Measurements from ENCODE around the gene RERE. TPM values are rescaled to one million over a fixed set of nuclear protein-coding genes. Genes with fewer than 3 reads are reported as not detected.

RERE gene
- total and polyA plus RNA-seq, 7 donors = 19.2 to 148 (median 90.6) TPM

DNA sequence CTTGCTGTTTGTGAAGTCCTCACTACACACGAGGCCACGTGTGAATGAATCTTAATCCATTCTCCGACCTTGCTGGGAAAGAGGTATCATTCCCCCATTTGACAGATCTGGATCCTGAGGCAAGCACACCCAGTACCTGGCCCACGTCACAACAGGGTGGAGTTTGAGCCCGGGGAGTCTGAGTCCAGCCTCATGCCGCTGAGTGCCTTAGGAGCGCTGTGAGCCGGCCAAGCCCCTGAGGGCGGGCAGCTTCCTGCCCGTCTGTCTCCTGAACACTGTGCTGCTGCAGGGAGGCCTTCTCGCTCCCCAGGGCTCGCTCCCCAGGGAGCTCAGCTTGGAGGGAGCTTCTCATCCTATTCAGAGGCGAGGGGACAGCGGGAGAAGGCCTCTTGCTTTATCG is 469.8 kb downstream of the RERE start:
- Histone ChIP-seq H3K36me3 (peaks cover 0 to under 1% (median 0%) of the 10 kb centered on the region in 4 donors), H3K27ac (peak overlapping the region in 1 of 4 donors; percentile 43), H3K4me1 (peaks cover 0 to 54% (median 45%) of the 10 kb centered on the region in 4 donors), H3K9me3 (no peaks in the 10 kb centered on the region), H3K4me3 (no peak overlapping the region), H3K27me3 (no peaks in the 10 kb centered on the region)
- intact Hi-C loops (cut with DNase I) = loop anchor here (2.0 to 10.0 kb wide), 2 partner anchors 33 to 333 kb away; no protein-coding TSS in a partner anchor
- WGBS, 2 donors = 79 to 83% methylated on average over 15 of the region's 15 CpGs
- no peak for DNase-seq
- TF ChIP-seq CTCF (IDR thresholded peaks at IDR 0.05) (no peak), EP300 (IDR thresholded peaks at IDR 0.05) (no peak), POLR2A (IDR thresholded peaks at IDR 0.05) (no peak), POLR2AphosphoS5 (IDR thresholded peaks at IDR 0.05) (no peak)

DNA sequence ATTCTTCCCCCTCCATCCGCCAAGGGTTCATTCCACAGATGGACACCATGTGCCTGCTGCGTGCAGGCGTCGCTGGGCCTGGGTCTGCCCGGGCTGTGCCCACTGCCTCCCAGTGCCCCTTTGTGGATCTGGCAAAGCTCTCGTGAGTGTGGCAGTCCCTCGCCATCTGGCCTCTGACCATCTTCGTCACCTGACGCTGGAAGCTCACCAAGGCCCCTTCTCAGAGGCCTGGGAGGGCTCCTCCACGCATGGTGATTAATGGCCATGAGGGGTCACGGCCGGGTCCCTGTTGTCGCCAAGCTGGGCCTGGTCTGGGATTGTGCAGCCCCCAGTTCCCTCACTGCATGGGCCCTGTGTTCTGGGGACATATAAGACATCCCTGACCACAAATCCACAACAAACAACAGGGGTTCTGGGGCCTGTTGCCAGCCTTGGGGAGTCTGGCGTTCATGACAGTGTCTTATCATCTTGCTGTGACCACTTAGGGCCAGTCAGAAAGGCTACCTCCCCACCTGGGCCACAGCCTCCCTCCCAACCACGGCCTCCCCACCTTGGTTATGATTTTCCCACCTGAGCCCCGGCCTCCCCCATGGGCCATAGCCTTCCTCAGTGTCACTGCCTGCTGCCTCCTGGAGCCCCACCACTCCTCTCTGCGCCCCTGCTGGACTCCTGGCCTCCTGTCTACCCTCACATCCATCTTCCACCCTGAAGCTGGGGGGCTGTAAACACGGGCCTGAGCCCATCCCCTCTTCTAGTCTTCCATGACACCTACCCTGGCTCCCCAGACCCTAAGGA is 471.6 kb downstream of the RERE start:
- WGBS, 2 donors = 87 to 90% methylated on average over 18 of the region's 18 CpGs
- peak overlapping the region in 3 of 4 donors; percentile 34 to 43 (median 43) for H3K27ac ChIP-seq

GRCh38 chr1:8344893-8345507 is 472.4 kb downstream of the RERE start:
- intact Hi-C loops (cut with DNase I) = loop anchor here (10.0 kb wide), 1 partner anchor 330 kb away; no protein-coding TSS in a partner anchor
- H3K9me3 ChIP-seq = no peaks in the 10 kb centered on the region
- H3K27me3 ChIP-seq = no peaks in the 10 kb centered on the region
- no peak for TF ChIP-seq EP300 (IDR thresholded peaks at IDR 0.05)
- TF ChIP-seq CTCF (IDR thresholded peaks at IDR 0.05) = no peak
- TF ChIP-seq POLR2AphosphoS5 (IDR thresholded peaks at IDR 0.05) = no peak
- no peak for TF ChIP-seq POLR2A (IDR thresholded peaks at IDR 0.05)
- H3K4me3 ChIP-seq = no peak overlapping the region
- H3K4me1 ChIP-seq = peaks cover 0 to 43% (median 30%) of the 10 kb centered on the region in 4 donors
- no peak overlapping the region for H3K27ac ChIP-seq
- no peak for DNase-seq
- no peaks in the 10 kb centered on the region for H3K36me3 ChIP-seq
- 87 to 90% methylated on average over 10 of the region's 10 CpGs for WGBS, 2 donors

More for the DNA sequence above, 471.6 kb downstream of the RERE start:
- Histone ChIP-seq H3K4me3 (no peak overlapping the region), H3K36me3 (no peaks in the 10 kb centered on the region), H3K27me3 (no peaks in the 10 kb centered on the region), H3K9me3 (no peaks in the 10 kb centered on the region), H3K4me1 (peaks cover 0 to 49% (median 34%) of the 10 kb centered on the region in 4 donors)
- DNase-seq = no peak
- intact Hi-C loops (cut with DNase I) = loop anchor here (10.0 kb wide), 1 partner anchor 331 kb away; no protein-coding TSS in a partner anchor
- TF ChIP-seq POLR2A (IDR thresholded peaks at IDR 0.05) (no peak), EP300 (IDR thresholded peaks at IDR 0.05) (no peak), CTCF (IDR thresholded peaks at IDR 0.05) (no peak), POLR2AphosphoS5 (IDR thresholded peaks at IDR 0.05) (no peak)

GRCh38 chr1:8343464-8344001 is 473.9 kb downstream of the RERE start:
- WGBS, 2 donors = 47 to 67% methylated on average over 32 of the region's 32 CpGs
- intact Hi-C loops (cut with DNase I) = loop anchor here (10.0 kb wide), 1 partner anchor 329 kb away; no protein-coding TSS in a partner anchor
- peaks cover 0 to 28% (median 21%) of the 10 kb centered on the region in 4 donors for H3K4me1 ChIP-seq
- no peaks in the 10 kb centered on the region for H3K27me3 ChIP-seq
- peak overlapping the region; percentile 82 to 89 (median 85) for H3K27ac ChIP-seq
- peak; percentile 95 for DNase-seq
- no peaks in the 10 kb centered on the region for H3K9me3 ChIP-seq
- peak in 2 of 4 donors; percentile 84 to 96 for TF ChIP-seq EP300 (IDR thresholded peaks at IDR 0.05)
- peak; percentile 63 to 81 (median 76) for TF ChIP-seq POLR2AphosphoS5 (IDR thresholded peaks at IDR 0.05)
- TF ChIP-seq POLR2A (IDR thresholded peaks at IDR 0.05) = no peak
- no peak for TF ChIP-seq CTCF (IDR thresholded peaks at IDR 0.05)
- H3K36me3 ChIP-seq = peaks cover 0 to 12% (median 0%) of the 10 kb centered on the region in 4 donors
- peak overlapping the region in 3 of 4 donors; percentile 4 to 30 (median 24) for H3K4me3 ChIP-seq
